Esophagus squamous epithelium (tissue), 5 donors: ENCODE measurements around the gene SEMA3F. TPM values are rescaled to one million over a fixed set of nuclear protein-coding genes. Genes with fewer than 3 reads are reported as not detected.
A peak's percentile ranks its signal among the peaks of the same experiment; 100 is the strongest.

Experiments
- DNase-seq: peaks from one replicate; lab custom pipeline; 2025; lab: John Stamatoyannopoulos, UW
- H3K27ac ChIP-seq, 4 donors: fragments of 200-600 bp; sonication (generic); one replicate each; pipeline ENCODE4 v1.5.1; 2016 to 2019; ENCODE audit warnings: mild to moderate bottlenecking in 1 of 4
- H3K27me3 ChIP-seq, 4 donors: fragments of 200-600 bp; sonication (generic); 1 replicate in 3 of 4; 2 replicates in 1 of 4; pipeline versions ENCODE4 v1.5.1 to v1.6.0; 2017 to 2021; ENCODE audit warnings: antibody characterized with exemption in 1 of 4
- H3K36me3 ChIP-seq, 3 donors: fragments of 200-600 bp; sonication (generic); one replicate each; pipeline ENCODE4 v1.5.1; 2016 to 2019
- H3K4me1 ChIP-seq, 3 donors: fragments of 200-600 bp; sonication (generic); one replicate each; pipeline ENCODE4 v1.5.1; 2017 to 2019
- H3K4me3 ChIP-seq, 4 donors: fragments of 200-600 bp; sonication (generic); 1 replicate in 3 of 4; 2 replicates in 1 of 4; pipeline ENCODE4 v1.5.1; 2016 to 2019; ENCODE audit warnings: mild to moderate bottlenecking in 2 of 4, moderate library complexity in 1 of 4
- H3K9me3 ChIP-seq, 3 donors: fragments of 200-600 bp; sonication (generic); one replicate each; pipeline ENCODE4 v1.5.1; 2016 to 2019
- CTCF ChIP-seq, 6 experiments: fragments of 450-650 bp in 4 of 6; fragments of 200-600 bp in 2 of 6; sonication (generic) in 2 of 6; IDR thresholded peaks; one replicate each; pipeline ENCODE4 v1.5.1; 2016 to 2019; ENCODE audit warnings: antibody characterized with exemption in 6 of 6, mild to moderate bottlenecking in 4 of 6, moderate library complexity in 4 of 6
- POLR2A ChIP-seq, 4 donors: fragments of 450-650 bp; IDR thresholded peaks; one replicate each; pipeline ENCODE4 v1.6.1; 2017; ENCODE audit warnings: antibody characterized with exemption in 4 of 4, mild to moderate bottlenecking in 4 of 4, moderate library complexity in 3 of 4
- WGBS, 2 donors: methylation state at CpG; one replicate each; pipeline ENCODE4 v1.1.5; 2018; 5-methylcytosine and 5-hydroxymethylcytosine counted together
- intact Hi-C: fragments of 100-400 bp; cut with DNase I; formaldehyde crosslinking; loops from one replicate; pipeline ENCODE4 v1.15.0; 2022
- total RNA-seq, 4 donors: library from RNA; depleted of rRNA; stranded (reverse); fragments of >200 nt; gene quantifications; one replicate each; pipeline ENCODE4 v1.1.0, GENCODE V29; 2016
- donor health status: DM: yes; HTN: yes; CAD: no.

SEMA3F gene
- total RNA-seq, 4 donors from 2014 or later, result 56.8 to 146 (median 109) TPM

- peaks cover 0 to 52% (median 0%) of the 10 kb centered on the region in 3 donors for H3K36me3 ChIP-seq
- no peak for DNase-seq
- TF ChIP-seq CTCF (IDR thresholded peaks at IDR 0.05), result no peak
- H3K4me3 ChIP-seq, result peak overlapping the region in 2 of 4 donors; percentile 16 to 37
- H3K9me3 ChIP-seq, result no peaks in the 10 kb centered on the region
- intact Hi-C loops, result no loop called here
- WGBS, 2 donors, result 16 to 25% methylated on average over 2 to 3 of the region's 6 CpGs
- peak overlapping the region; percentile 89 to 97 (median 94) for H3K27ac ChIP-seq
- H3K4me1 ChIP-seq, result peaks cover 81 to 100% (median 94%) of the 10 kb centered on the region in 3 donors
- no peaks in the 10 kb centered on the region for H3K27me3 ChIP-seq
These were observed 11.5 kb downstream of the SEMA3F start for GRCh38 chr3:50166620-50167019.

GRCh38 chr3:50167069-50167840 lies 12.1 kb downstream of the SEMA3F start:
- H3K4me1 ChIP-seq, result peaks cover 79 to 100% (median 94%) of the 10 kb centered on the region in 3 donors
- peak overlapping the region; percentile 89 to 97 (median 94) for H3K27ac ChIP-seq
- intact Hi-C loops, result no loop called here
- peaks cover 0 to 52% (median 0%) of the 10 kb centered on the region in 3 donors for H3K36me3 ChIP-seq
- WGBS, 2 donors, result 25 to 30% methylated on average over 6 to 10 of the region's 16 CpGs
- no peaks in the 10 kb centered on the region for H3K27me3 ChIP-seq
- no peak for DNase-seq
- TF ChIP-seq CTCF (IDR thresholded peaks at IDR 0.05), result no peak
- peak in 2 of 4 donors; percentile 23 to 39 for TF ChIP-seq POLR2A (IDR thresholded peaks at IDR 0.05)
- no peaks in the 10 kb centered on the region for H3K9me3 ChIP-seq
- peak overlapping the region in 2 of 4 donors; percentile 16 to 37 for H3K4me3 ChIP-seq

GRCh38 chr3:50167841-50168209 lies 12.7 kb downstream of the SEMA3F start:
- intact Hi-C loops, result no loop called here
- Histone ChIP-seq H3K4me1 (peaks cover 78 to 100% (median 94%) of the 10 kb centered on the region in 3 donors), H3K4me3 (peak overlapping the region in 1 of 4 donors; percentile 6), H3K36me3 (peaks cover 0 to 46% (median 0%) of the 10 kb centered on the region in 3 donors), H3K27me3 (no peaks in the 10 kb centered on the region), H3K27ac (peak overlapping the region; percentile 89 to 97 (median 94)), H3K9me3 (no peaks in the 10 kb centered on the region)
- WGBS, 2 donors, result 87 to 88% methylated on average over 5 to 7 of the region's 7 CpGs
- DNase-seq, result no peak
- TF ChIP-seq CTCF (IDR thresholded peaks at IDR 0.05) (no peak), POLR2A (IDR thresholded peaks at IDR 0.05) (no peak)

- TF ChIP-seq POLR2A (IDR thresholded peaks at IDR 0.05) (no peak), CTCF (IDR thresholded peaks at IDR 0.05) (no peak)
- Histone ChIP-seq H3K27ac (peak overlapping the region; percentile 89 to 97 (median 94)), H3K9me3 (no peaks in the 10 kb centered on the region), H3K36me3 (peaks cover 0 to 42% (median 0%) of the 10 kb centered on the region in 3 donors), H3K4me3 (no peak overlapping the region), H3K27me3 (no peaks in the 10 kb centered on the region), H3K4me1 (peaks cover 72 to 100% (median 91%) of the 10 kb centered on the region in 3 donors)
- 33 to 47% methylated on average over 2 to 6 of the region's 9 CpGs for WGBS, 2 donors
- intact Hi-C loops, result no loop called here
- DNase-seq, result no peak
These were observed 13.3 kb downstream of the SEMA3F start for GRCh38 chr3:50168388-50168787.

GRCh38 chr3:50168791-50169190 lies 13.7 kb downstream of the SEMA3F start:
- no peak for TF ChIP-seq CTCF (IDR thresholded peaks at IDR 0.05)
- no peak for TF ChIP-seq POLR2A (IDR thresholded peaks at IDR 0.05)
- Histone ChIP-seq H3K9me3 (no peaks in the 10 kb centered on the region), H3K4me3 (no peak overlapping the region), H3K27ac (peak overlapping the region; percentile 89 to 97 (median 94)), H3K36me3 (peaks cover 2 to 44% (median 4%) of the 10 kb centered on the region in 3 donors), H3K27me3 (no peaks in the 10 kb centered on the region), H3K4me1 (peaks cover 68 to 100% (median 87%) of the 10 kb centered on the region in 3 donors)
- no peak for DNase-seq
- WGBS, 2 donors, result 90% methylated on average over 2 of the region's 6 CpGs; no CpG with 5 or more reads in 1 of the 2 donors
- intact Hi-C loops, result no loop called here
